DND-41 (cell line): Measurements from ENCODE around the gene BCL7A.

Source experiments
- EZH2 ChIP-seq: IDR thresholded peaks from 3 replicates; pipeline ENCODE4 v1.6.1; 2012; ENCODE audit warnings: borderline replicate concordance, low read depth, mild to moderate bottlenecking, moderate library complexity, low read length, inconsistent platforms; ENCODE audit not compliant: severe bottlenecking
- TF ChIP-seq, protein P1 (sequence below): IDR thresholded peaks from 2 replicates; pipeline ENCODE4 v1.5.1; 2012; ENCODE audit warnings: borderline replicate concordance, low read length, moderate library complexity, mild to moderate bottlenecking; ENCODE audit not compliant: poor library complexity, severe bottlenecking; ENCODE audit errors: extremely low read depth

DNA sequence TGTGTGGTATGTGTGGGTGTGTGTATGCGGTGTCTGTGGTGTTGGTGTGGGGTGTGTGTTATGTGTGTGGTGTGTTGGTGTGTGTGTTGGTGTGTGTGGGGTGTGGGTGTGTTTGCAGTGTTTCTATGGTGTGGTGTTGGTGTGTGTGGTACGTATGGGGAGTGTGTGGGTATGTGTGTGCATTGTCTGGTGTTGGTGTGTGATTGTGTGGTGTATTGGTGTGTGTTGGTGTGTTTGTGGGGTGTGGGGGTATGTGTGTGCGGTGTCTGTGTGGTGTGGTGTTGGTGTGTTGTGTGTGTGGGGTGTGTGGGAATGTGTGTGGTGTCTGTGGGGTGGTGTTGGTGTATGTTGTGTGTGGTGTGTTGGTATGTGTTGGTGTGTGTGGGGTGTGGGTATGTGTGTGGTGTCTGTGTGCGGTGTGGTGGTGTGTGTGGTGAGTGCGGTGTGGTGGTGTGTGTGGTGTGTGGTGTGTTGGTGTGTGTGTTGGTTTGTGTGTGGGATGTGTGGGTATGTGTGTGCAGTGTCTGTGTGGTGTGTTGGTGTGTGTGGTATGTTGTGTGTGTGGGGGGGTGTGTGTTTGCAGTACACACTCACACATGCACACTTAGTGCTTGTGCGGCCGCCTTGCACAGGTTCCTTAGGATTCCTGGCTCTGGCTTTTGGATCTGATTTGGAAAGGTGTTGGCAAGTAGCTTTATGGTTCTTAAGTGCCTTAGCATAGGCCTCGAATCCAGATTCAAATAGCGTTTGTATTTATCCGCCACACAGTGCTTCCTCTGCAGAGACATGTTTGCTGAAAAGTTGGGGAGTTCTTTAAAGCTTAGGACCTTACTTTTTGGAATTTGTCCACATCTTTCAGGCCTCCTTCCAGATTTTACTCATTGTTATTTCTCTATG is 73.3 kb downstream of the BCL7A start:
- TF ChIP-seq, protein P1, sequence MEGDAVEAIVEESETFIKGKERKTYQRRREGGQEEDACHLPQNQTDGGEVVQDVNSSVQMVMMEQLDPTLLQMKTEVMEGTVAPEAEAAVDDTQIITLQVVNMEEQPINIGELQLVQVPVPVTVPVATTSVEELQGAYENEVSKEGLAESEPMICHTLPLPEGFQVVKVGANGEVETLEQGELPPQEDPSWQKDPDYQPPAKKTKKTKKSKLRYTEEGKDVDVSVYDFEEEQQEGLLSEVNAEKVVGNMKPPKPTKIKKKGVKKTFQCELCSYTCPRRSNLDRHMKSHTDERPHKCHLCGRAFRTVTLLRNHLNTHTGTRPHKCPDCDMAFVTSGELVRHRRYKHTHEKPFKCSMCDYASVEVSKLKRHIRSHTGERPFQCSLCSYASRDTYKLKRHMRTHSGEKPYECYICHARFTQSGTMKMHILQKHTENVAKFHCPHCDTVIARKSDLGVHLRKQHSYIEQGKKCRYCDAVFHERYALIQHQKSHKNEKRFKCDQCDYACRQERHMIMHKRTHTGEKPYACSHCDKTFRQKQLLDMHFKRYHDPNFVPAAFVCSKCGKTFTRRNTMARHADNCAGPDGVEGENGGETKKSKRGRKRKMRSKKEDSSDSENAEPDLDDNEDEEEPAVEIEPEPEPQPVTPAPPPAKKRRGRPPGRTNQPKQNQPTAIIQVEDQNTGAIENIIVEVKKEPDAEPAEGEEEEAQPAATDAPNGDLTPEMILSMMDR: no peak
- no peak for TF ChIP-seq EZH2
